HG03103 (cell line): ENCODE measurements around the gene SPEG.

Source experiments
- ATAC-seq: cut with Tn5 transposase; IDR thresholded peaks from one replicate; pipeline ENCODE4 v1.9.1; 2021; ENCODE audit warnings: low read depth; ENCODE audit not compliant: unreplicated experiment

SPEG gene

GRCh38 chr2:219523031-219523671, 88.5 kb downstream of the SPEG start:
- no peak for ATAC-seq

DNA sequence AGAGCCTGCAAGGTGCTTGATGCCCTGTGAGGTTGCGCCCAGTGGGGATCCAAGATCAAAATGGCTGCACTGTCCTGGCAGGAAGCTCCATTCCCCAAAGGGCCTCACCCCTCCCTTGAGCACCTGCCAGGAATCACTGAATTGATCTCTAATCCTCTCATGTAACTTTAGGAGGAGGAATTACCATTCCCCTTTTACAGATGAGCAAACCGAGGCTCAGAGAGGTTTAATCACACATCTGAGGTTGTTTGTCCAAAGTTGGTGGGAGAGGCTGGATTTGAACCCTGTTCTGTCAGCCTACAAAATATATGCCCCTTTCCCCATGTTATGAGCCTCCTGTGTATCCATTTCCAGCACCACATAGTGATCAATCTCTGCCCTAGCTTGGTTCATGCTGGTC, 90.2 kb downstream of the SPEG start:
- no peak for ATAC-seq

DNA sequence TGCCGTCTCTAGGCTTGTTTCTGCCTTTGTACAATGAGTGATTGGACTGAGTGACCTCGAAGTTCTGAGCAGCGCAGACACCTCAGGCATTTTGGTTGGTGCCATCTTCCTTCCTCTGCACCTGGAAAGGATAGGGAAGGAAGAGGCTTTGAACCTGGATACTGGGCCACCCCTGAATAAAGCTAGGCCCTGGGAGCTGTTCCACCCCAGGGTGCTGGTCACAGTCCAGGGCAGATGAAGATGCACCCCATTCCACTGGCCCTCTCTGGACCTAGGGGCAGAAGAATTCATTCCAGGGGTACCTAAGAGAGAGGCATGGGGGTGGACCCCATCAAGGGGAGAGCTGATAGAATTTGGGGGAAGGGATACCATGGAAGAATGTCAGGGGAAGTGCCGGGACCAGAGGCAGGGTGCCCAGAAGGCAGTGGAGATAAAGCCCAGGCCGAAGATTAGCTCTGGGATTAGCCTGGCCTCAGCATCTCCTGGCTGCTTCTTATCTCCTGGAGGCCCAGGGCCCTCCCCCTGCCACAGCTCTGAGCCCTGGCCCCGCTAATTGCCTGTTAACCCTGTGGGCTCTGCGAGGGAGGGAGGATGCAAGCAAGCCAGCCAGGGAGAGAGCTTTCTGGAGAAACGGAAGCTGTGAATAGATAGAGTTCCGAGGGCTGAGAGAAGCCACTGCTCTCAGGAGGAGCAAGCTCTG, 91.0 kb downstream of the SPEG start:
- ATAC-seq: no peak

GRCh38 chr2:219526320-219527075, 91.9 kb downstream of the SPEG start:
- ATAC-seq: no peak

DNA sequence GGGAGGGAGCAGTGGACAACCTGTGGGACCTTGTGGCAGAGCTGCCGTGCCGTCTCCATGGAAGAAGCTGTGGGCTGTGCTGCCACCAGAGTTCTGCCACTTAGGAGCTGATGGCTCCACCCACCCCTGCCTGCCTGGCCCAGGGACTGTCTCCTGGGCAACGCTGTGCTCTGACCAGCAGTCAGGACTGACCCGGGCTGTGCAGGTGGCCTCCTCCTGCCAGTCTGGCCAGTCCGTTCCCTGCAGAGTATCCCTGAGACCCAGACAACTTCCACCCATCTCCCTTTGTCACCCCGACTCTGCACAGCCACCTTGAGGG, 92.4 kb downstream of the SPEG start:
- no peak for ATAC-seq

DNA sequence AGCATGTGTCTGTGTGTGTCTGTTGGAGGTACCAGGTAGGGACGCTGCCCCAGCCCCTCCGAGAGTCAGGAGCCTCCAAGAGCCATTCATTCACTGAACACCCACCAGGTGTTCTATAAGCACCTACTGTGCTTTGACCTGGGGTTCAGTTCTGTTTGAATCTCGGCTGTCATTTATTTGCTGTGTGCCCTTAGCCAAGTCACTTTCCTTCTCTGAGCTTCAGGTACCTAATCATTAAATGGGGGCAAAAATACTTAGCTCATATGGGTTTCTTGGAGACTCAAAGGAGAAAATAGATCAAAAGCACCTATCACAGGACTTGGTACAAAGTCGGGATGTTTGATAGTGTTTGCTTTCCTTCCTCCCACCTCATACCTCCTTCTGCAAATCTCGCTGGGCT, 92.8 kb downstream of the SPEG start:
- ATAC-seq: no peak

DNA sequence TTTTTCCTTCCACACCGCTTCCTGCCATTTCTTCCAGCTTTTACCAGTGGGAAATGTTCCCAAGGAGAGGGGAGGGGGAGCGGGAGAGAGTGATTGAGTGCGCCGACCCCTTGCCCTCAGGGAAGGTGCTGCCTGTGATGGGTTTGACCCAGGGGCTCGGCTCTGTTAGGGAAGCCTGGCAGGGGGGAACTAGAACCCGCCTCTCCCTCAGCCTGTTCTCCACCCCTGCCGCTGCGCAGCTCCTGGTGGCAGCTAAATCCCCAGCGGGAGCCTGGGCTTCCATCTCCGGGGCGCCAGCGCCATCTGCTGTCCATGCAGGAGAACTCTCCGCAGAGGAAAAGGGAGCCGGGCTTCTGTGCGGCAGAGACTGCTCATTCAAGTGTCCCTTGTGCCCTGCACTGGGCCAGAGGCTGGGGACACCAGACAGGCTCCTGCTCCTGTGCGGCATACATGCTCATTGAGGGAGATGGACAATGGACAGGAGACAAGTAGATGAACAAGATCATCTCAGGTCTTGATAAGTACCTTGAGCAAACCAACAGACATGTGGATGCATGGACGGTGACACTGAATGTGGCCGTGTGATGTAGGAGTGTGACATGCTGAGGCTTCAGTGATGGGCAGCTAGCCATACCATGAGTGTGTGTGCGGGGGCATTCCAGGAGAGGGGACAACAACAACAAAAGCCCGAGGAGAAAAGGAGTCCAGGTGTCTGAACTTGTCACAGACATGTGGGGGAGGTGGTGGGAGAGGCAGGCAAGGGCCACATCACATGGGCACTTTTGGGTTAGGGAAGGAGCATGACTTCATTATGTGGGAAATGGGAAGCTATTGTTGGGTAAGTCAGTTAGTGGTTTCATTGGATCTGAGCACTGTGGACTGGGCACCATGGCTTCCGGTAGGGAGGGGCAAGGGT, 95.7 kb downstream of the SPEG start:
- peak; percentile 80 for ATAC-seq

GRCh38 chr2:219531639-219532377, 97.2 kb downstream of the SPEG start:
- no peak for ATAC-seq

- no peak for ATAC-seq
These were observed 97.7 kb downstream of the SPEG start for GRCh38 chr2:219532378-219532649.

GRCh38 chr2:219533930-219534661, 99.5 kb downstream of the SPEG start:
- no peak for ATAC-seq

- no peak for ATAC-seq
These were observed 101.8 kb downstream of the SPEG start for GRCh38 chr2:219536425-219536824.

DNA sequence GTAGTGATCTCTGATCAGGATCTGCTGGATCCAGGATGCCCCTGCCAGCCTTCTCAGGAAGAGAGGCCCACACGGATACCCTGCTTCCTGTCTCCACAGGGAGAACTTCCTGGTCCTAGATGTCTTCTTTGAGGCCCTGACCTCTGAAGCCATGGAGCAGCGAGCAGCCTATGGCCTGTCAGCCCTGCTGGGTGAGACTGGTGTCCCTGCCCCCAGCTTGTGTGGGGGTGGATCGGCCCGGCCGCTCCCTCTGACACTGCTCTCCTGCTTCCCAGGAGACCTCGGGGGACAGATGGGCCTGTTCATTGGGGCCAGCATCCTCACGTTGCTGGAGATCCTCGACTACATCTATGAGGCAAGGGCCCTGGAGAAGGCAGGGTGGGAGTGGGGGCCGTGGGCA, 102.3 kb downstream of the SPEG start:
- ATAC-seq: no peak

GRCh38 chr2:219537657-219538488, 103.2 kb downstream of the SPEG start:
- no peak for ATAC-seq

GRCh38 chr2:219538504-219538951, 103.9 kb downstream of the SPEG start:
- no peak for ATAC-seq

DNA sequence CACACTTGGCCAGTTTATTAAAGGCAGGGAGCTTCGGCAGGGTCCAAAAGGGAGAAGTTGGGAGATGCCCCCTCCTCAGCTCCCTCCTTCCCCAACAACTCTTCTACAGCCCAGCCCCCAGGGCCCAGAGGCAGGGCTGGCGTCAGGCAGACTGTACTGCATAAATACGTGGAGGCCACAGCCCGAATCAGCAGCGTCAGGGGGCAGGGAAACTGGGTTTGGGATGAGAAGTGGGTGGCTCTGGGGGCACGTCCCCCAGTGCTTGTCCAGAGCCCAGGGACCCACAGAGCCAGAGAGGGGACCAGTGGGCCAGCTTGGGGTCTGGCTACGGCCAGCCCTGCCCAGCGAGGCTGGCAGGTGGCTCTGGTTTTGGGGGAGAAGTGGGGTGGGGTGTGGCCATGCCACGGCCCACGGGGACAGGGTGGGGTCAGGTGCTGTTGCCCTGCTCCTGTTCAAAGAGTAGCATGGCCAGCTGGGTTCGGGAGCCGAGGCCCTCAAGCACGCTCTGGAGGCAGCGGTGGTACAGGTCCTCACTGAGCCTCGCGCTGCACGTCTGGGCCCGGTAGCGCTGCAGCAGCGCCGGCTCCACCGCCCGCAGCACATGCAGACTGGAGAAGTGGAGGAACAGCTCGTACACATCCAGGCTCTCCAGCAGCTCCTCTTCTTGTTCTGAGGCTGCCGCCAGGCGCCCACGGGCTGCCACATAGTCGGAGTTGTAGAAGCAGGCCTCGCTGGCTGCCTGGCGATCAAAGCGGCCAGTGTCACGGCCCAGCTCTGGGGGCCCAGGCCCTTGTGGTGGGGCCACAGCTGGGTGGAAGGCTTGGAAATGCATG, 104.5 kb downstream of the SPEG start:
- no peak for ATAC-seq

DNA sequence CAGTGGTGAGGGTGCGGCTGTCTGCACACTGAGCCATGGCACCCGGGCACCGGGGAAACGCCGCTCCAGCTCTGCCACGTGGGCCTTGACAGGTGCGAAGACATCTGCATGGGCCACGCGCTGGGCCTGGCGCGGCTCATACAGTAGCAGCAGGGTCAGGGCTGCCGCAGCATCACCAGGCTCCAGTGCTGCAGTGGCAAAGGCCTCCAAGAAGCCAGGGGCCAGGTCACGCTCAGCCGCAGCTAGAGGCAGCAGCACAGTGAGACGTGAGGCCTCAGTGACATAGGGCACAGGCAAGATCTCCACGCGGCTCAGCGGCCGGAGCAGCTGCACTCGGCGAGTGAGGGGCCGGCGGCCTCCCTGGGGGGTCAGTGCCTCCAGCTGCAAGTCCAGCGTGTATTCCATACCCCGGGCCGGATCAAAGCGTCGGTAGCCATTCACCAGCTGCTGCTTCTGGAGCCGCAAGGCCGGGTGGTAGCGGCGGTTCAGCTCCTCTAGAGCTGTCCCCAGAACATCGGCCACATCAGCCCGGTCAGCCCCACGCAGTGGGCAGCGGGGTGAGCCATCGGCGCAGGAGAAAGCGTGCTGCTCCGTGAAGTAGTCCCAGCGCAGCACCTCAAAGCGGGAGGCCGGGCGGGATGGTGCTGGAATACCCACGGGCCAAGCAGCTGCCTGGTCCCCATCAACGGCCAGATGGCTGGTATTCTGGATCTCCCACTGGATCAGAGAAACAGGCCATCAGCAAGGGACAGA, 105.5 kb downstream of the SPEG start:
- ATAC-seq: no peak

- ATAC-seq: no peak
These were observed 106.3 kb downstream of the SPEG start for GRCh38 chr2:219540784-219541504.
